Measurements from ENCODE around the gene SLC4A5.

The SLC4A5 gene

DNA sequence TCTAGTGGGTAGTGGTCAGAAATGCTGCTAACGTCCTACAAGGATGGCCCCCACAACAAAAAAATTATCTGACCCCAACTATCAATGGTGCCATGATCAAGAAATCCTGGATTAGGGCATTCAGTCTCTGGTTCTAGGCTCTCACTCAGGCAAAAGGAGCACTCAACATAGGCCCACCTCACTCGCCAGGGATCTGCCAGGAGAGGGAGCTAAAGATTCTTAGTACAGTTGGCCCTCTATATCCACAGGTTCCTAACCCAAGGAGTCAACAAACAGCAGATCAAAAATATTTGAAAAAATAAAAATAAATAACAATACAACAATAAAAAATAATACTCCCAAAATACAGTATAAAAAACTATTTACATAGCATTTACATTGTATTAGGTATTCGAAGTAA is 10.0 kb downstream of the SLC4A5 start:
- no peaks in the 10 kb centered on the region for H3K4me1 ChIP-seq (ENCODE audit: insufficient read depth, low read length)

GRCh38 chr2:74332550-74333174 is 10.6 kb downstream of the SLC4A5 start:
- Histone ChIP-seq H3K27me3 (ENCODE audit: insufficient read depth, low read length) (no peaks in the 10 kb centered on the region), H3K9ac (ENCODE audit: low read depth, low read length) (no peak overlapping the region), H3K9me3 (ENCODE audit: insufficient read depth, low read depth, low read length) (no peaks in the 10 kb centered on the region), H3K36me3 (ENCODE audit: insufficient read depth, low read depth, low read length) (no peaks in the 10 kb centered on the region), H3K4me1 (ENCODE audit: insufficient read depth, low read length) (no peaks in the 10 kb centered on the region; the same call in 1 of the 2 replicates), H3K27ac (ENCODE audit: low read length) (no peak overlapping the region), H3K4me3 (ENCODE audit: low read length) (no peak overlapping the region)

More for the DNA sequence above, 10.0 kb downstream of the SLC4A5 start:
- Histone ChIP-seq H3K4me3 (ENCODE audit: low read length) (no peak overlapping the region), H3K27me3 (ENCODE audit: insufficient read depth, low read length) (no peaks in the 10 kb centered on the region), H3K36me3 (ENCODE audit: insufficient read depth, low read depth, low read length) (no peaks in the 10 kb centered on the region), H3K9ac (ENCODE audit: low read depth, low read length) (no peak overlapping the region), H3K27ac (ENCODE audit: low read length) (no peak overlapping the region), H3K9me3 (ENCODE audit: insufficient read depth, low read depth, low read length) (no peaks in the 10 kb centered on the region)

DNA sequence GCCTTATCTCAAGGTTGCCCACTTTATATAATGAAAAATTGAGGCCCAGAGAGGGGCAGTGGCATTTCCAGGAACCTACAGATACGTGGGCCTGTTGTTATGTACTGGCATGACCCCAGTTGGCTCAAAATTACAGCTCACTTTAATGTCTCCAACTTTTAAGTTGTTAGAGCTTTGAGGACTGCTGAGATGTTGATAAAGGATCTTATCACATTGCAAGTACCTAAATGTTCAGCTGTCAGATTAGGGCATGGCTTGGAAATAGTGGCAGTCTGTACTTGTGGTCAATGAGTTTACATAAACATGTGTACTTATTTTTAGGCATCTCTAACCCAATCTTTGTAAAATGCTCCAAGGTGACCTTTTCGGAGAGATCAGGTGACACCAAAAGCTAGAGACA is 14.6 kb downstream of the SLC4A5 start:
- Histone ChIP-seq H3K9ac (ENCODE audit: low read depth, low read length) (no peak overlapping the region), H3K4me1 (ENCODE audit: insufficient read depth, low read length) (no peaks in the 10 kb centered on the region; the same call in 1 of the 2 replicates), H3K4me3 (ENCODE audit: low read length) (no peak overlapping the region), H3K9me3 (ENCODE audit: insufficient read depth, low read depth, low read length) (no peaks in the 10 kb centered on the region), H3K36me3 (ENCODE audit: insufficient read depth, low read depth, low read length) (no peaks in the 10 kb centered on the region), H3K27ac (ENCODE audit: low read length) (no peak overlapping the region), H3K27me3 (ENCODE audit: insufficient read depth, low read length) (no peaks in the 10 kb centered on the region)

DNA sequence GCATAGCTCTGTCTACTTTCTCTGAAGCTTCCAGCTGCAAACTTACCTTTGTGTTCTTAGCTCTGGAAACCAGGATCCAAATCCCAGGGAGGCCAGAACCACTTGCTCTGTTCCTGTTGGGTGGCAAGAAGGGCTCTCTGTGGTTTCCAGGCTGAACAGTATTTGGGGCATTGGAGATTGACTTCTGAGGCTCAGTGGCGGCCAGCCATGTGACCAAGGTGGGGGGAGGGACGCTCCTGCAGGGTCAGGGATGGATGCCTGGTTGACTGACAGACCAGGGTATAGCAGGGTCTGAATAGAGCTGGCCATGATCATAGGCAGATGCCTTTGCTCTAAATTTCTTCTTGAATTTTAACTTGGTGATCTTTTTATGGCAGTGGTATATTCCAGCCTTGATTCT is 15.1 kb downstream of the SLC4A5 start:
- no peak overlapping the region for H3K9ac ChIP-seq (ENCODE audit: low read depth, low read length)
- no peaks in the 10 kb centered on the region for H3K27me3 ChIP-seq (ENCODE audit: insufficient read depth, low read length)
- no peaks in the 10 kb centered on the region for H3K36me3 ChIP-seq (ENCODE audit: insufficient read depth, low read depth, low read length)
- no peak overlapping the region for H3K4me3 ChIP-seq (ENCODE audit: low read length)
- no peaks in the 10 kb centered on the region for H3K9me3 ChIP-seq (ENCODE audit: insufficient read depth, low read depth, low read length)
- H3K4me1 ChIP-seq (ENCODE audit: insufficient read depth, low read length), result no peaks in the 10 kb centered on the region; the same call in 1 of the 2 replicates
- no peak overlapping the region for H3K27ac ChIP-seq (ENCODE audit: low read length)

- no peak overlapping the region for H3K27ac ChIP-seq (ENCODE audit: low read length)
- no peak overlapping the region for H3K9ac ChIP-seq (ENCODE audit: low read depth, low read length)
- H3K27me3 ChIP-seq (ENCODE audit: insufficient read depth, low read length), result no peaks in the 10 kb centered on the region
- H3K9me3 ChIP-seq (ENCODE audit: insufficient read depth, low read depth, low read length), result no peaks in the 10 kb centered on the region
- no peaks in the 10 kb centered on the region; the same call in 1 of the 2 replicates for H3K4me1 ChIP-seq (ENCODE audit: insufficient read depth, low read length)
- H3K36me3 ChIP-seq (ENCODE audit: insufficient read depth, low read depth, low read length), result no peaks in the 10 kb centered on the region
- no peak overlapping the region for H3K4me3 ChIP-seq (ENCODE audit: low read length)
These were observed 15.6 kb downstream of the SLC4A5 start for GRCh38 chr2:74327627-74328026.

DNA sequence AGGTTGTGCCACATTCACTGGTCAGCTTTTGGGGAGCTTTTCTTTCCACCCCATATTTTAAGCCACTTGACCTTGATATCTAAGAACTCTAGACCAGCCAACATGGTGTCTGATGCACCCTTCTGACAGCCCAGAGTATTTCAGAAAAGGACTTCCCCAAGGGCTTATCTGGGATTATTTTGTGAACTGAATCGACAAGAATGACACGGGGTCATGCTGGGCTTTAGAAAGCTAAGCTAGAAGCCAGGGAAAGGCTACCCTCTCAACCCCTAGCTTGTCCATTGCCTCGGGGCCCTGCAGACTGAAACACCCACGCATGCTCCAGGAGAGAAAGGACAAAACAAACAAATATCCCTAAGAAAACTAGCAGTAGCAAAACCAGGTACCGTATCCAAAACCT is 16.0 kb downstream of the SLC4A5 start:
- Histone ChIP-seq H3K4me3 (ENCODE audit: low read length) (no peak overlapping the region), H3K9me3 (ENCODE audit: insufficient read depth, low read depth, low read length) (no peaks in the 10 kb centered on the region), H3K4me1 (ENCODE audit: insufficient read depth, low read length) (no peaks in the 10 kb centered on the region; the same call in 1 of the 2 replicates), H3K36me3 (ENCODE audit: insufficient read depth, low read depth, low read length) (no peaks in the 10 kb centered on the region), H3K27ac (ENCODE audit: low read length) (no peak overlapping the region), H3K27me3 (ENCODE audit: insufficient read depth, low read length) (no peaks in the 10 kb centered on the region), H3K9ac (ENCODE audit: low read depth, low read length) (no peak overlapping the region)

DNA sequence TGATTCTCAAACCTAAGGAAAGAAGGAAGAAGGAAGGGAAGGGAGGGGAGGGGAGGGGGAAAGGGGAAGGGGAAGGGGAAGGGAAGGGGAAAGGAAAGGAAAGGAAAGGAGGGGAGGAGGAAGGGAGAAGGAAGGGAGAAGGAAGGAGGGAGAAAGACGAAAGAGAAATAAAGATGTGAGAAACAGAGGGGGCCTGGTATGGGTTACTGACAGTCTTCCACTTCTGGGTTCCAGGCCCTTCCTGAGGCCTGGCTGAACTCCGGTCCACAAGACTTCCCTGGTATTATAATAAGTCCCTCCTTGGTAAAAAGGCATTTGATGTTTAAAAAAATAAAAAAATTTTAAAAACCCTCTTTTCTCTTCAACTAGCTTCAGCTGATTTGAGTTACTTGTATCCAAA is 17.4 kb downstream of the SLC4A5 start:
- no peak overlapping the region for H3K4me3 ChIP-seq (ENCODE audit: low read length)
- no peak overlapping the region for H3K9ac ChIP-seq (ENCODE audit: low read depth, low read length)
- no peaks in the 10 kb centered on the region for H3K27me3 ChIP-seq (ENCODE audit: insufficient read depth, low read length)

DNA sequence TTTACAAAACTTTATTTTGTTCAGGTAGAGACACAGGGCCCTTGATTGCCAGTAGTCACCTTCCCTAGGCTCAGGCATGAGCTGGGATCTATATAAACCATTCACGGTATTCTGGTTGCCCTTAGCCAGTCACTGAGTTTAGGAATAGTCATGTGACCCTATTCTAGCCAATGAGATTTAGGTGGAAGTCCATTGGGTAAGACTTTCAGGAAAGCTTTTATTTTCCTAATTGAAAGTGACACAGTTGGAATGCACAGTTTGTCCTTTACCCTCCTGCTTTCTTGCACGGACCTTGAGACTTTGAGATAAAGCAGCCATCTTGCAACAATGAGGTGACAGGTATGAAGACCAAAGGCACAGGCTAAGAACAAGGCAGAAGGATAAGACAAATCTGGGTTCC is 21.5 kb downstream of the SLC4A5 start:
- Histone ChIP-seq H3K27me3 (ENCODE audit: insufficient read depth, low read length) (no peaks in the 10 kb centered on the region), H3K9ac (ENCODE audit: low read depth, low read length) (no peak overlapping the region), H3K4me3 (ENCODE audit: low read length) (no peak overlapping the region), H3K36me3 (ENCODE audit: insufficient read depth, low read depth, low read length) (no peaks in the 10 kb centered on the region), H3K9me3 (ENCODE audit: insufficient read depth, low read depth, low read length) (no peaks in the 10 kb centered on the region), H3K27ac (ENCODE audit: low read length) (no peak overlapping the region), H3K4me1 (ENCODE audit: insufficient read depth, low read length) (peaks cover 4% of the 10 kb centered on the region; the same call in 1 of the 2 replicates)

More for the DNA sequence above, 17.4 kb downstream of the SLC4A5 start:
- Histone ChIP-seq H3K9me3 (ENCODE audit: insufficient read depth, low read depth, low read length) (no peaks in the 10 kb centered on the region), H3K27ac (ENCODE audit: low read length) (no peak overlapping the region), H3K36me3 (ENCODE audit: insufficient read depth, low read depth, low read length) (no peaks in the 10 kb centered on the region), H3K4me1 (ENCODE audit: insufficient read depth, low read length) (no peaks in the 10 kb centered on the region; the same call in 1 of the 2 replicates)

DNA sequence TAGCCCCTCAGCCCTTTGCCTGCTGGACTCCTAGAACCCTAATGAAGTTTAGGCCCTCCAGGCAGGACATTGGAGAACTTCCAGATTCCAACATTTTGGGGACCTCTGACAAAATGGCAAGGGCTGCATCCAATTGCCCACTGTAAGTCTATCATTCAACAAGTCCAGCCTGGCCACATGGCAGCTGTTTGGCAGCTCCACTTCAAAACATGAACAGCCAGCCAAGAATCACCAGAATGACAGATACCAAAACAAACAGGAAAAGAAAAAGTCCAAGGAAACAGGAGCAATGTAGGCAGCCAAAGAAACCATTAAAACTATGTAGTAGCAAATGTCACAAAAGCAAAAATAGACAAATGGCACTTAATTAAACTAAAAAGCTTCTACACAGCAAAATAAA is 25.5 kb downstream of the SLC4A5 start:
- H3K4me3 ChIP-seq (ENCODE audit: low read length), result no peak overlapping the region
- H3K27me3 ChIP-seq (ENCODE audit: insufficient read depth, low read length), result no peaks in the 10 kb centered on the region
- no peaks in the 10 kb centered on the region for H3K36me3 ChIP-seq (ENCODE audit: insufficient read depth, low read depth, low read length)
- H3K9ac ChIP-seq (ENCODE audit: low read depth, low read length), result no peak overlapping the region
- no peak overlapping the region for H3K27ac ChIP-seq (ENCODE audit: low read length)
- H3K9me3 ChIP-seq (ENCODE audit: insufficient read depth, low read depth, low read length), result no peaks in the 10 kb centered on the region
- H3K4me1 ChIP-seq (ENCODE audit: insufficient read depth, low read length), result peaks cover 5% of the 10 kb centered on the region; the same call in 1 of the 2 replicates

DNA sequence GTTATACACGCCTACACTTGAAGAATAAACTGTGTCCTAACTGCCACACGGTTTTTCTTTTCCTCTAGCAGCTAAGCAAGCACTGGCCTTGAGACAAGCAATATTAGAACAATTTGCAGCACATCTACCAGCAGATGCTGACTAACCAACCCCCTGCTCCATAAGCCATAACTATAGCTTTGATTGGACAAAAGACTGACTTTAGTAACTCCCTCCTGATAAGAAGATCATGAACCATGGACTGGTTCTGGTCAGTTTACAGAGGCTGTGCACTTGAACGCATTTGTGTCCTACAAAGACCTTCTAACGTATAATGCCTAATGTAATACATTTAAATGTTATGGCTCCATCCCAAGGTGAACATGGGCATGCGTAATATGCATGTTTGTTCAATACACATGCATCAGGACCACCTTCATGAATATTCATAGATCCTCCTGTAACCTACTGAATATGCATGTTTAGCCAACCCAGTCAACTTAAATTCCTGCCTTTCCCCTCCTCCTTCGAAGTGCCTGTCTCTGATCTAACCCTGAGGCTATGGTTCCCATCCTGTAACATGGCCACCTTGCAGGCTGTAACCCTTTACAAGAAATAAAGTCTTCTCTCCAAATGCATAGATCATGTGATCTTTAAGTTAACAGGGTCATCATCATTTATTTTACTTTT is 26.5 kb downstream of the SLC4A5 start:
- Histone ChIP-seq H3K9ac (ENCODE audit: low read depth, low read length) (no peak overlapping the region), H3K36me3 (ENCODE audit: insufficient read depth, low read depth, low read length) (no peaks in the 10 kb centered on the region), H3K4me1 (ENCODE audit: insufficient read depth, low read length) (peaks cover 5% of the 10 kb centered on the region; the same call in 1 of the 2 replicates), H3K27me3 (ENCODE audit: insufficient read depth, low read length) (no peaks in the 10 kb centered on the region), H3K4me3 (ENCODE audit: low read length) (no peak overlapping the region), H3K27ac (ENCODE audit: low read length) (no peak overlapping the region), H3K9me3 (ENCODE audit: insufficient read depth, low read depth, low read length) (no peaks in the 10 kb centered on the region)

GRCh38 chr2:74314107-74314506 is 29.1 kb downstream of the SLC4A5 start:
- Histone ChIP-seq H3K9ac (ENCODE audit: low read depth, low read length) (no peak overlapping the region), H3K4me1 (ENCODE audit: insufficient read depth, low read length) (peaks cover 5% of the 10 kb centered on the region; the same call in 1 of the 2 replicates), H3K4me3 (ENCODE audit: low read length) (no peak overlapping the region), H3K36me3 (ENCODE audit: insufficient read depth, low read depth, low read length) (no peaks in the 10 kb centered on the region), H3K27ac (ENCODE audit: low read length) (no peak overlapping the region), H3K9me3 (ENCODE audit: insufficient read depth, low read depth, low read length) (no peaks in the 10 kb centered on the region), H3K27me3 (ENCODE audit: insufficient read depth, low read length) (no peaks in the 10 kb centered on the region)

DNA sequence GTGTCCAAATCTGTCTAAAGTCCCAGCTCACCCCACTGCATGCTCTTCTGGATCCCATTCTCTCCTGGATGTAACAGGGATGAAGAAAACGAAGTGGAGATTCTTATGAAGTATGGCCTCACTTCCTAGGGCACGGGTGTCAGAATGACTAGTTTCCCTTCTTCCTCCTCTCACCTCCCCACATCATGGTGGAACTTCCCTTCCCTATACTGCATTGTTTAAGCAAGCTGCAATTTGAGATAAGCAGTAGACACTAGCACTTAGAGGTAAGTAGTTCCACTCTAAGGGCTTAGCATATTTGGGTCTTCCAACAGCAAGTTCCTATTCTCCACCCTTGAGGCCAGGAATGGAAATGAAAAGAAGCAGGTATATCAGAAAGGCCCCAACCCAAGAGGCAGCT is 29.7 kb downstream of the SLC4A5 start:
- Histone ChIP-seq H3K9ac (ENCODE audit: low read depth, low read length) (no peak overlapping the region), H3K27ac (ENCODE audit: low read length) (no peak overlapping the region), H3K4me1 (ENCODE audit: insufficient read depth, low read length) (peaks cover 5% of the 10 kb centered on the region; the same call in 1 of the 2 replicates), H3K27me3 (ENCODE audit: insufficient read depth, low read length) (no peaks in the 10 kb centered on the region), H3K4me3 (ENCODE audit: low read length) (no peak overlapping the region), H3K36me3 (ENCODE audit: insufficient read depth, low read depth, low read length) (no peaks in the 10 kb centered on the region), H3K9me3 (ENCODE audit: insufficient read depth, low read depth, low read length) (no peaks in the 10 kb centered on the region)
